Measurements from ENCODE around the gene CLINT1.

GRCh38 chr5:157778121-157778805 lies 80.7 kb downstream of the CLINT1 start:
- TF ChIP-seq CTCF (IDR thresholded peaks at IDR 0.05) = no peak
- no peak for TF ChIP-seq POLR2A (IDR thresholded peaks at IDR 0.05)

Data from breast epithelium (tissue), 3 donors.